GM19455 (cell line): ENCODE measurements around the gene VIPR2.
"Not testable (repeated sequence)": the region's sequence is repeated elsewhere in the genome, so short reads cannot be mapped to it uniquely, and the experiment has no call there.

Experiments used
- ATAC-seq: cut with Tn5 transposase; IDR thresholded peaks from one replicate; pipeline ENCODE4 v1.9.1; 2021; ENCODE audit not compliant: unreplicated experiment

Gene VIPR2

DNA sequence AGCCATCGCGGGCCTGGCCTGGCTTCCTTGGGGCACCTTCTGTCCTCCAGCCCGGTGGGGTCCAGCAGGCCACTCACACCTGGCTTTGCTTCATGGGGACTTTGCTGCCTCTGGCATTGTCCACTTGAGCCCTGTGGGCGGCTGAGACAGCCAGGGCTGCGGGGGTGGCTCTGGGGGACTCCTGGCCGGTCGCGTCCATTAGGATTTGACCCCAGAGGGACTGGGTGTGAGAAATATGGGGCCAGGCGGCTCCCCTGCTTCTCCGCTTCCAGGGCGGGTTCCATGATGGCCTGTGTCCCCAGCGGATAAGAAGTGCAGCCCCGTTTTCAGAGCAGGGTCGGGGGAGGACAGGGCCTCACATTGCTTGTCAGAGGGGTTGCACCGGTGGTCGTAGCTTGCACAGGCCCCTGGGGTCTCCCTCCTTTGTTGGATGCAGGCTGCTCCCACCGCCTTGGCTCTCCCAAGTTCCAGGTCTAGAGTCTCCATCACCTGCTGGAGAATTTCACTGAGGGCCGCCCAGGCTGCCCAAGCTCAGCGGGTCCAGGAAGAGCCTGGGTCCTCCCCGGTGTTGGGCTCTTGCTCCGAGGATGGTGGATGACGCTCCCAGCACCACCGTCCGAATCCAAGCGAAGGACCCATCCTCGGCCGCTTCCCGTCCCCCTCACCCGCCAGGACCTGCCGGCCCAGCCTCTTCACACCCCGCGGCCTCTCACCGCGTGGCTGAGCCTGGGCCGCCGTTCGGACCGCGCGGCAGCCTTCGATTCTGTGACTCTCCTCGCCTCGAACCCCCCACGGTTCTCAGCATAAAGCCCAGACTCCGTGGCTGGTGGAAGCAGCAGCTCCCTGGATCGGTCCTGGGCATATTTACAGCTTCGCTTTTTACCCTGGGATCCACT is 148.2 kb downstream of the VIPR2 start:
- ATAC-seq: no peak

DNA sequence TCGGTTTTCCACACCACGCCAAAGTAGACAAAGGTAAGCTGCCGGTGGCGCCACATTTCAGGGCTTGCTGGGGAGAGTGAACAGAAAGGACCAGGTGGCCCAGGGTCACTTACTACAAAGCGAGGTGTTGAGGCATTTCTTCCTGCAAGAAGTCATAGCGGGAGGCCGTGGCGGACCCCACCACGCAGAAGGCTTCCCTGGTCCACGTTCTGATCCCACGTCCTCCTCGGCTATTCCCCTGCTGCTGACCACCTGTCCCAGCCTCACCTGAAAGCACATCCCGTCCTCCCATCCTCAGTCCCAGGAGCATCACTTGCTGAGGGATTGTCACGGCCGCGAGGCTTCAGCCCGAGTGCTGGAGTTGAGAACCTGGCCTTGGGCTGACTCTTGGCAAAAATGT is 149.2 kb downstream of the VIPR2 start:
- no peak for ATAC-seq

DNA sequence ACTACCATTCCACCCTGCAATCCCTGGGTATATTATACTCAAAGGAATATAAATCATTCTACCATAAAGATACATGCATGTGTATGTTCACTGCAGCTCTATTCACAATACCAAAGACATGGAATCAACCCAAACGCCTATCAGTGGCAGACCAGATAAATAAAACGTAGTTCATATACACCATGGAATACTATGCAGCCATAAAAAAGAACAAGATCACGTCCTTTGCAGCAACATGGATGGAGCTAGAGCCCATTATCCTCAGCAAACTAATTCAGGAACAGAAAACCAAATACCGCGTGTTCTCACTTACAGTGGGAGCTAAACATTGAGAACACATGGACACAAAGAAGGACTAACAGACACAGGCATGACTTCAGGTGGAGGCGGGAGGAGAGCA is 150.0 kb downstream of the VIPR2 start:
- ATAC-seq: no peak

DNA sequence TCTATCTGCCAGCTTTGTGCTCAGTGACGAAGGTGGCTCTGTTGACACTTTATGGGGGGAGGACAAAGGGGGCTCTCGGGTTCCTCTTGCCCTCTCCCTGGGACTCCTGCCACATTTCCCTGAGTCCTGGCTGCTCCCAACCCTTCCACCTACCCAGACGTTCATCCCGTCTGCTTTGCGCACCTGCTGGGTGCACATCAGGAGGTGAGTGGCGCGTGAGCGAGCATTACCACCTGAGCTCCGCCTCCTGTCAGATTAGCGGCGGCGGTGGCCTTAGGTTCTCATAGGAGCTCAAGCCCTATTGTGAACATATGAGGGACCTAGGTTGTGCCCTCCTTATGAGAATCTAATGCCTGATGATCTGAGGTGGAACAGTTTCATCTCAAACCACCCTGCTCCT is 151.1 kb downstream of the VIPR2 start:
- ATAC-seq: no peak

DNA sequence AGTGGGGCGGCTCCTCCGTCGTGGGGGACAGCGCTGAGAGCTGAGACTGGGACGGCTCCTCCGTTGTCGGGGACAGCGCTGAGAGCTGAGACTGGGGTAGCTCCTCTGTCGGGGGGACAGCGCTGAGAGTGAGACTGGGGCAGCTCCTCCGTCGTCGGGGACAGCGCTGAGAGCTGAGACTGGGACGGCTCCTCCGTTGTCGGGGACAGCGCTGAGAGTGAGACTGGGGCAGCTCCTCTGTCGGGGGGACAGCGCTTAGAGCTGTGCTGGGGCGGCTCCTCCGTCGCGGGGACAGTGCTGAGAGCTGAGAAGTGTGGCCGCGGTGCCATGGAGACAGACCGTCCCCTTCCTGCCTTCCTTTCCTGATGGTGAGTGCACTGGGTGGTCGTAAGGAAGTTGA is 151.9 kb downstream of the VIPR2 start:
- ATAC-seq: no peak

DNA sequence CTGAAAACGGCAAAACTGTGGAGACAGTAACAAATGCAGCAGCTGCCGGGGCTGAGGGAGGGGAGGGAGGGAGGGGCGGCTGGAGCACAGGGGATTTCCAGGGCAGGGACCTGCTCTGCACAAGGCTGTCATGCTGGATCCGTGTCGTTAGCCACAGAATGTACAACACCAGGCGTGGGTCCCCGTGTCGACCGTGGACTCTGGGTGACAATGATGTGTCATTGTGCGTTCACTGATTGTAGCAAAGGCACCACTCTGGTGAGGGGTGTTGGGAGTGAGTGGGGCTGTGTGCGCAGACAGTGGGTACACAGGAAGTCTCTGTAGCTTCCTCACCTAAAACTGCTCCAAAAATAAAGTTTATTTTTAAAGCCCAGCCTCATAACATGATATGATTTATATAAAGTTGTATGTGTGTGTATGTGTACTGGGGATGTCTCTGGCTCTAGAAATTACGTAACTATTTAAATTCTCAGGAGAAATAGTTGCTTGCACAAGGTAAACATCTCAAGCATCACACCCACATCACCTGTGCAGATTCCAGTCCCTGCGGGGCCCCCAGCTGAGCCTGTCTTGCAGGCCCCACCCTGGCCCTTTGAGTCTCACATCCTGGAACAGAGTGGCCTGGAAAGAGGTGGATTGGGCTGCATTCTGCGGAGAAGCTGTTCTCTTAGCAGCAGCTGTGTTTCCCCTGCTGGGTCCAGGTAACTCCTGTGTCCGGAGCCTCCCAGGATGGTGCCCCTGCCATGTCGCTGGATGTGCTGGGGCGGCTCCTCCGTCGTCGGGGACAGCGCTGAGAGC is 152.6 kb downstream of the VIPR2 start:
- ATAC-seq: no peak

DNA sequence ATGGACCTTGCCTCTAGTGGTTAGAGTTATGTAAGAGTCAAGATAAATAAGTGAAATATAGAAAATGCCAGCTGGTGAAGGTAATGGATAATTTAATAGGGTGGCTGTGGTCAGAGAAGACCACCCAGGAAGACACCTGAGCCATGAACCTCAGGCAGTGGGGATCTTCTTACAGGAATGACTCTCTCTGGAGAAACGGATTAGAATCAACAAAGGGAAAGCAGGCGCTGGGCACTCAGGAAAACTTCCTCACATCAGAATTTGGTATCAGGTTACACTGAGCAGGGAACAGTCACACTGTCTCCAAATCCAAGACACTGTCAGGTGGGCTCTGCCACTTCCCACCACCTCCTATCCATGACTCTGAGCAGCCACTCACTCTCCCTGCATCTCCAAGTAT is 155.7 kb downstream of the VIPR2 start:
- ATAC-seq: no peak

- ATAC-seq: no peak
Measured at GRCh38 chr7:158988302-158988862, 156.3 kb downstream of the VIPR2 start.

GRCh38 chr7:158987691-158988090 is 157.0 kb downstream of the VIPR2 start:
- ATAC-seq: no peak

- ATAC-seq: no peak
Measured at GRCh38 chr7:158985583-158985982, 159.1 kb downstream of the VIPR2 start.

GRCh38 chr7:158984007-158984406 is 160.7 kb downstream of the VIPR2 start:
- ATAC-seq: not testable (repeated sequence)

DNA sequence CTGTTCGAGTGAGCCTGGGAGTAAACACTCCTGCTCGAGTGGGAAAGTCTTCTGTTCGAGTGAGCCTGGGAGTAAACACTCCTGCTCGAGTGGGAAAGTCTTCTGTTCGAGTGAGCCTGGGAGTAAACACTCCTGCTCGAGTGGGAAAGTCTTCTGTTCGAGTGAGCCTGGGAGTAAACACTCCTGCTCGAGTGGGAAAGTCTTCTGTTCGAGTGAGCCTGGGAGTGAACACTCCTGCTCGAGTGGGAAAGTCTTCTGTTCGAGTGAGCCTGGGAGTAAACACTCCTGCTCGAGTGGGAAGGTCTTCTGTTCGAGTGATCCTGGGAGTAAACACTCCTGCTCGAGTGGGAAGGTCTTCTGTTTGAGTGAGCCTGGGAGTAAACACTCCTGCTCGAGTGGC is 162.6 kb downstream of the VIPR2 start:
- ATAC-seq: not testable (repeated sequence)

DNA sequence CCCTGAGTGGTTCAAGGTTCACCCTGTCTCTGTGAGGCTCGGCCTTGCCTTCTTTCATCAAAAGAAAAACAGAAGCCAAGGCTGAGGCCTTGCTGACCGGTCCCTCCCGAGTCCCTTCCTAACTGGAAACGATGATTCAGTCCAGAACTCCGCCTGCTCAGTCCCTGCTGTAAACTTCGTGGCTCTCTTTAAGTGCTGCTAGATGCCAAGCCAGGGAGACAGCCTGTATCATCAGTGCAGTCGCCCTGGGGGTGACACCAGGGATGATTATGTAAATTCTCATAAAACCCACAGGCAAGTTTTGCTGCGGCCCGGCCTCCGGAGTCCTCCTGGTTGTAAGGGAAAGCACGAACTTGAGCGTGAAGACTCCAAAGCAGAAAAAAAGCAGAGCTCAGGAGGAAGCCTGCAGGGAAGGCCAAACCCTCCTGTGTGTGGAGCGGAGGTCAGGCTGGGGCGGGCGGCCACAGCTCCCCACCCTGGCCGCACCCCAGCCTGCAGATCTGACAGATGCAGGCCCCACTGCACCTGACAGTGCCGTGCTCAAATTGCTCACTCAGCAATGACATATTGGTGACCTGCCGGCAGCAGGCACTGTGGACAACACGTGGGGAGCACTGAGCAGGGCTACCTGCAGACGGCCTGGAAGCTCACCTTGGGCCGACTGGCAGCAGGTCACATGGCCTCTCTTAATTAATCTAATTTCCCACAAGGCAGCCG is 164.9 kb downstream of the VIPR2 start:
- no peak for ATAC-seq

GRCh38 chr7:158979023-158979529 is 165.6 kb downstream of the VIPR2 start:
- ATAC-seq: no peak
